SK-N-MC (cell line): ENCODE measurements around the gene PPP2R3A.
A peak's percentile ranks its signal among the peaks of the same experiment; 100 is the strongest.

Source experiments
- DNase-seq: peaks from one replicate; pipeline ENCODE4 v3.0.0-alpha.2; 2011; ENCODE audit warnings: low read depth, low spot score
- H3K27ac ChIP-seq: fragments of 200-600 bp; sonication (generic); 2 replicates; pipeline ENCODE4 v1.5.1; 2016; ENCODE audit warnings: mixed run types
- H3K36me3 ChIP-seq: fragments of 200-600 bp; sonication (generic); 2 replicates; pipeline ENCODE4 v1.6.1; 2017; ENCODE audit warnings: antibody characterized with exemption, low read length, mixed read lengths; ENCODE audit not compliant: insufficient read depth
- H3K4me3 ChIP-seq: fragments of 200-600 bp; sonication (generic); 2 replicates; pipeline ENCODE4 v1.5.1; 2016
- H3K9ac ChIP-seq: fragments of 200-600 bp; sonication (generic); 2 replicates; pipeline ENCODE4 v1.8.0; 2017; ENCODE audit warnings: mixed run types, mixed read lengths; ENCODE audit not compliant: insufficient read length
- H3K9me3 ChIP-seq: fragments of 200-600 bp; sonication (generic); 2 replicates; pipeline ENCODE4 v1.6.1; 2017; ENCODE audit warnings: low read depth, mild to moderate bottlenecking, antibody characterized with exemption, low read length, moderate library complexity, mixed read lengths
- EZH2 ChIP-seq: fragments of 200-600 bp; sonication (generic); IDR thresholded peaks from one replicate; pipeline ENCODE4 v1.6.1; 2017; ENCODE audit warnings: antibody characterized with exemption
- FOXP2 ChIP-seq: optimal IDR thresholded peaks from 2 replicates; pipeline ENCODE3; 2011; ENCODE audit warnings: mild to moderate bottlenecking, moderate library complexity; ENCODE audit not compliant: insufficient read depth; ENCODE audit errors: extremely low read length, control extremely low read depth
- POLR2AphosphoS5 ChIP-seq: IDR thresholded peaks from 2 replicates; pipeline ENCODE4 v1.6.1; 2012; ENCODE audit warnings: mild to moderate bottlenecking, low read depth, low read length, borderline replicate concordance

Gene PPP2R3A

DNA sequence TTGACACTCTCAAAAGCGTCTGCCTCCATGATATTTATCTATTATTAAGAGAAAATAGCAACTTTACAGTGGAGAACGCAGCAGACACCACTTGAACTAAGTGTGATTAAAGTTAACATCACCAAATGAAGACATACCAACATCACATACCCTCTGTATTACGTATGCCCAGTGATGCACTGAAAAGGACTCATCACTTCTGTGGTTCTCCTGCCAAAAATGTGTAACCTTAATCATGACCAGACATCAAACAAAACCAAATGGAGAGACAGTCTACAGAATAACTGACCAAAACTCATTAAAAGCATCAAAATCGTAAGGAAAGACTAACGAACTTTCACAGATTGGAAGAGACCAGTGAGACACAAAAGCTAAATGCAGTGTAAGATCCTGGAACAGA is 103.2 kb downstream of the PPP2R3A start:
- no peak for TF ChIP-seq EZH2
- Histone ChIP-seq H3K36me3 (no peaks in the 10 kb centered on the region), H3K27ac (no peak overlapping the region), H3K9me3 (no peaks in the 10 kb centered on the region), H3K4me3 (no peak overlapping the region), H3K9ac (no peak overlapping the region)
- DNase-seq = no peak

- no peak overlapping the region for H3K9ac ChIP-seq
- H3K9me3 ChIP-seq = no peaks in the 10 kb centered on the region
- no peak for TF ChIP-seq POLR2AphosphoS5
- no peak for TF ChIP-seq EZH2
- no peak for TF ChIP-seq FOXP2
- H3K4me3 ChIP-seq = no peak overlapping the region
- H3K36me3 ChIP-seq = no peaks in the 10 kb centered on the region
- DNase-seq = no peak
- no peak overlapping the region for H3K27ac ChIP-seq
Measured at GRCh38 chr3:136069933-136070332, 104.4 kb downstream of the PPP2R3A start.

- Histone ChIP-seq H3K4me3 (no peak overlapping the region), H3K36me3 (no peaks in the 10 kb centered on the region), H3K9me3 (no peaks in the 10 kb centered on the region), H3K9ac (no peak overlapping the region), H3K27ac (no peak overlapping the region)
- DNase-seq = no peak
- no peak for TF ChIP-seq FOXP2
- TF ChIP-seq POLR2AphosphoS5 = no peak
- no peak for TF ChIP-seq EZH2
Measured at GRCh38 chr3:136070334-136070733, 104.8 kb downstream of the PPP2R3A start.

DNA sequence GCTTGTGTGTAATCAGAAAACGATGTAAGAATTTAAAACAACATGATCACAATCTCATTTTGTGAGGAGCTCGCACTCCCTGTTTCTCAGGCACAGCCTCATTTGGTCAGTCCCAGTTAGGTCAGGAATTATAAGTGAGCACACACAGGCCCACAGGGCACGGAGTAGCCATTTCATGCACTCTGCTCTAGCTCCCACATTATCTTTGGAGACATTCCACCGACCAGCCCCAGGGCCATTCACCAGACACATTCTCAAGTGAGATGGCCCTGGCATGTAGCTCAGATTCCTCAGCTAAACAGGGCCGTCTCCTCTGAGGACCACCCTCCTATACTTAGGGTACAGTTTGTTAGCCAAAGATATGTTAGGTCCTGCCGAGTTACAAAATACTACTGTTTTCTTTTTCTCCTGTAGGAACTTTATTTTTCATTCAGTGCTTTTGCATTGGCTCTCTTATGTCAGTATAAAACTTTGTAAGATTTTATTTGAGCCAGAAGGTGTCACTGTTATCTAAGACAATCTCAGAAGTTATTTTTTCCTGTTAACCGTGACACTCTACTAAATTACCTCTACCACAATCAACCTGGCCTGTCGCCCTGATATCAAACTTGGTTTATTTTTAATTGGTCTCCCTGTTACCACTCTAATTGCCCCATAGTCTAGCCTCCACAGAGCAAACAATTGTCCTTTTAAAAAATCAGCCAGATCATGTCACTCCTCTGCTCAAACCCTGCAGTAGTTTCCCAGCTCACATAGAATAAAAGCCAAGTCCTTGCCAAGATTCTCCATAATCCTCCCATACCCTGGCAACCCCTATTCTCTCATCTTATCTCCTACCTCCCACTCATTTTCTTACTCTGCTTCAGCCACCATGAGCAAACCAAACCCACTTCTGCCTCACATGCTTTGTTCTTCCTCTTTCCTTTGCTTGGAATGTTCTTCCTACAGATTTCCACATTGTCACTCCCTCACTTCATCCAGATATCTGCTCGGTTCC is 105.7 kb downstream of the PPP2R3A start:
- DNase-seq = no peak
- Histone ChIP-seq H3K9me3 (no peaks in the 10 kb centered on the region), H3K9ac (peak overlapping the region; percentile 10), H3K27ac (peak overlapping the region; percentile 21; the same call in 1 of the 2 replicates), H3K36me3 (no peaks in the 10 kb centered on the region), H3K4me3 (no peak overlapping the region)
- TF ChIP-seq POLR2AphosphoS5 (no peak), FOXP2 (no peak), EZH2 (no peak)

DNA sequence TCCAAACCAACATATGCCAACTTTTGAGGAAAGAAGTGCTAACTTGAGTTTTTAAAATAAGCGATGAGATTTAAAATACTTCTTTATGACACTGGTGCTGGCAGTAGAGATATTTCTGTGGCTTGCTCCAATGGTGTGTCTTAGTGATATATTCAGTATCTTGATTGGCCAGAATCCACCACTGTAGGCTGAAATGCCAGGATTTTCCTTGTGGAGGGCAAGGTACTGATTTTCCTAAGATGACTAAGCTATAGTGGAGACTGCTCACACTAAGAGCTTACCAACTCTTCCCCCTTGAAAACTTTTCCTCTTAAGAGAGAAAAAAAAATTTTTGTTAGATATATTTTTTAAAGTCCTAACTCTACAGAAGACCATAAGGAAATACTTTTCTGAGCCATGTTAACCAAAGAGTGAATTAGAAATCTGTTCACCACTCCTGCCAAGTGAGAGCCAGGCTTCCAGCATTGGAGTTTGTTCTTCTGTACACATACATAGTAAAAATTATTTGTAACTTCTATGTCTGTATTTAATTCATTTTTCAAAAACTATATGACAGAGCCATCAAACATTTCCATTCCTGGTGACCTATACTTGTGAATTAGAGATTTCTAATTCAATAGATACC is 109.1 kb downstream of the PPP2R3A start:
- TF ChIP-seq FOXP2 (no peak), EZH2 (no peak), POLR2AphosphoS5 (no peak)
- no peaks in the 10 kb centered on the region for H3K9me3 ChIP-seq
- peak overlapping the region; percentile 13 for H3K9ac ChIP-seq
- H3K27ac ChIP-seq = peak overlapping the region; percentile 52; the same call in 1 of the 2 replicates
- H3K4me3 ChIP-seq = no peak overlapping the region
- no peak for DNase-seq
- no peaks in the 10 kb centered on the region for H3K36me3 ChIP-seq

DNA sequence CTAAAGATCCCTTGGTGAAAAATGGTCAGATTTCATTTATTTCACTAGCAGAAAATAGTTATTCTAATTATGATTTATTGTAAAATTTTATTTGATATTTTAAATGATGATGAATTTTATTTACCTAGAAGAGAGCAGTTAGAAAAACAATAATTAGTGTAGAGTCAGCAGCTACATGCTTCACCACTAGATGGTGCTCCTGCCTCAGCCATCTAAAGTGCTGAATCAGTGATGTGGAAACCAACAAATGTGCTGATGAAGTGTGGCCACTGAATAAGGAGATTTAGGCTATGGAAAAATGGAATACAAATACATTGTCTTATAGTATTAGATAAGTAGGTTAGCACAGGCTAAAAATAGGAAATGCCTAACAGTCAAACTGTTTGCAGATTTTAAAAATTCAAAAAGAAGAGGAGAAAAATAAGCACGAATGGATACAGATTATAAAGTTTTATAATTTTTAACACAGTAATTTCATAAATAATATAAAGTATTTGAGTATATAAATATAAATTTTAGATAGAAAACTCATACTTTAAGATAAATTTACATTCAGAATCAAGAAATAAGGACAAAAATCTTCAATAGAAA is 109.8 kb downstream of the PPP2R3A start:
- peak overlapping the region; percentile 13 for H3K9ac ChIP-seq
- H3K36me3 ChIP-seq = no peaks in the 10 kb centered on the region
- peak; percentile 85 for DNase-seq
- no peak overlapping the region for H3K4me3 ChIP-seq
- H3K27ac ChIP-seq = peak overlapping the region; percentile 27; the same call in 1 of the 2 replicates
- no peak for TF ChIP-seq EZH2
- peak; percentile 38 for TF ChIP-seq FOXP2
- peak; percentile 61; the same call in 1 of the 2 replicates for TF ChIP-seq POLR2AphosphoS5
- H3K9me3 ChIP-seq = no peaks in the 10 kb centered on the region

- no peak for TF ChIP-seq POLR2AphosphoS5
- TF ChIP-seq FOXP2 = no peak
- TF ChIP-seq EZH2 = no peak
- DNase-seq = no peak
Measured at GRCh38 chr3:136075811-136076210, 110.3 kb downstream of the PPP2R3A start.

More at GRCh38 chr3:136075811-136076210, 110.3 kb downstream of the PPP2R3A start:
- Histone ChIP-seq H3K9me3 (no peaks in the 10 kb centered on the region), H3K27ac (peak overlapping the region; percentile 27), H3K4me3 (no peak overlapping the region), H3K9ac (peak overlapping the region; percentile 56), H3K36me3 (no peaks in the 10 kb centered on the region)
